H1 (cell line): ENCODE data around the gene SLC35A3. TPM values are rescaled to one million over a fixed set of nuclear protein-coding genes. Genes with fewer than 3 reads are reported as not detected.
"Not testable (repeated sequence)": the region's sequence is repeated elsewhere in the genome, so short reads cannot be mapped to it uniquely, and the experiment has no call there.

ENCODE experiments used
- CTCF ChIA-PET: fragments of 300-600 bp; sonication (Branson Sonifier 250); formaldehyde crosslinking; loops from one replicate; lab custom pipeline; 2021; ENCODE audit not compliant: partially characterized antibody; lab: Charles Lee
- POLR2A ChIA-PET: fragments of 300-600 bp; sonication (Branson Sonifier 250); formaldehyde crosslinking; loops from one replicate; lab custom pipeline; 2021; ENCODE audit warnings: inconsistent platforms; ENCODE audit not compliant: partially characterized antibody; lab: Charles Lee
- DNase-seq, 2 experiments: peaks; one replicate each; pipeline versions ENCODE4 v3.0.0 to v3.0.0-alpha.2; 2010 to 2022; ENCODE audit warnings: low spot score in 2 of 2, low read depth in 1 of 2, mixed read lengths in 1 of 2
- FAIRE-seq: peaks from 2 replicates; lab custom pipeline; 2011; peaks lifted over from hg19 to GRCh38; lab: Jason Lieb, UNC
- H2AFZ ChIP-seq: 2 replicates; pipeline ENCODE4 v1.8.1; 2012; ENCODE audit warnings: low read length, inconsistent platforms
- H2AK5ac ChIP-seq: 2 replicates; pipeline ENCODE4 v1.6.1; 2013; ENCODE audit warnings: low read depth, low read length
- H2BK120ac ChIP-seq: replicated peaks from 2 replicates; pipeline ENCODE3; 2013; ENCODE audit warnings: low read depth, low read length, inconsistent platforms
- H2BK12ac ChIP-seq: 2 replicates; pipeline ENCODE4 v1.6.1; 2013; ENCODE audit warnings: low read depth, low read length
- H2BK15ac ChIP-seq: 2 replicates; pipeline ENCODE4 v1.6.1; 2013; ENCODE audit warnings: low read length
- H2BK20ac ChIP-seq: 2 replicates; pipeline ENCODE4 v1.6.1; 2013; ENCODE audit warnings: low read length
- H2BK5ac ChIP-seq: 2 replicates; pipeline ENCODE4 v1.6.1; 2013; ENCODE audit warnings: low read depth, low read length
- H3K14ac ChIP-seq: 2 replicates; pipeline ENCODE4 v1.6.1; 2013; ENCODE audit warnings: inconsistent platforms; ENCODE audit not compliant: insufficient read length
- H3K18ac ChIP-seq: 2 replicates; pipeline ENCODE4 v1.6.1; 2013; ENCODE audit warnings: low read length; ENCODE audit errors: extremely low read depth
- H3K23ac ChIP-seq: 2 replicates; pipeline ENCODE4 v1.6.1; 2013; ENCODE audit warnings: inconsistent platforms; ENCODE audit not compliant: insufficient read length
- H3K23me2 ChIP-seq: 2 replicates; pipeline ENCODE4 v1.6.1; 2013; ENCODE audit warnings: low read depth, low read length
- H3K27ac ChIP-seq: 2 replicates; pipeline ENCODE4 v1.6.1; 2011; ENCODE audit warnings: low read depth, low read length, inconsistent platforms
- H3K27me3 ChIP-seq, 4 experiments: replicated peaks in 1 of 4; 1 replicate in 1 of 4; 2 replicates in 3 of 4; pipeline versions ENCODE4 v1.6.1 to v1.8.1; 2011 to 2013; ENCODE audit warnings: low read length in 3 of 4, mild to moderate bottlenecking in 3 of 4, inconsistent platforms in 2 of 4, mixed read lengths in 2 of 4, moderate library complexity in 1 of 4; ENCODE audit not compliant: control insufficient read depth in 3 of 4, insufficient read depth in 3 of 4; ENCODE audit errors: extremely low read depth in 1 of 4
- H3K36me3 ChIP-seq, 4 experiments: 2 replicates each; pipeline versions ENCODE4 v1.6.1 to v1.8.1; 2011 to 2013; ENCODE audit warnings: mild to moderate bottlenecking in 4 of 4, low read length in 3 of 4, moderate library complexity in 2 of 4, control low read depth in 1 of 4, inconsistent platforms in 1 of 4; ENCODE audit not compliant: insufficient read depth in 4 of 4, control insufficient read depth in 2 of 4
- H3K4ac ChIP-seq: replicated peaks from 2 replicates; pipeline ENCODE3; 2013; ENCODE audit warnings: low read length, low read depth, mixed read lengths, inconsistent platforms; ENCODE audit not compliant: insufficient read length
- H3K4me1 ChIP-seq, 4 experiments: replicated peaks in 1 of 4; 1 replicate in 1 of 4; 2 replicates in 3 of 4; pipeline versions ENCODE4 v1.6.1 to v1.8.1; 2011 to 2013; ENCODE audit warnings: low read length in 3 of 4, inconsistent platforms in 2 of 4, mixed read lengths in 1 of 4; ENCODE audit not compliant: insufficient read depth in 4 of 4, control insufficient read depth in 3 of 4
- H3K4me2 ChIP-seq, 2 experiments: 2 replicates each; pipeline versions ENCODE4 v1.6.1 to v1.8.1; 2011 to 2013; ENCODE audit warnings: low read depth in 2 of 2, low read length in 2 of 2, control low read depth in 1 of 2, inconsistent platforms in 1 of 2, mild to moderate bottlenecking in 1 of 2; ENCODE audit not compliant: insufficient read depth in 1 of 2
- H3K4me3 ChIP-seq, 4 experiments: fragments of 200-600, 300-600 bp in 1 of 4; sonication (generic), shearing (Covaris generic), sonication (Bioruptor Twin) in 1 of 4; 2 replicates each; pipeline versions ENCODE4 v1.5.1 to v1.8.1; 2011 to 2016; ENCODE audit warnings: low read length in 4 of 4, low read depth in 3 of 4, control low read depth in 2 of 4, inconsistent platforms in 2 of 4, mild to moderate bottlenecking in 2 of 4, mixed read lengths in 1 of 4, moderate library complexity in 1 of 4; ENCODE audit not compliant: insufficient read depth in 2 of 4; ENCODE audit errors: extremely low read depth in 1 of 4
- H3K56ac ChIP-seq: replicated peaks from 2 replicates; pipeline ENCODE3; 2013; ENCODE audit warnings: low read depth, mild to moderate bottlenecking, mixed read lengths, low read length, inconsistent platforms; ENCODE audit not compliant: insufficient read length
- H3K79me1 ChIP-seq: 2 replicates; pipeline ENCODE4 v1.6.1; 2013; ENCODE audit warnings: low read depth, low read length, control low read depth
- H3K79me2 ChIP-seq, 2 experiments: 2 replicates each; pipeline versions ENCODE4 v1.6.1 to v1.8.1; 2012 to 2013; ENCODE audit warnings: low read length in 2 of 2, mild to moderate bottlenecking in 2 of 2, inconsistent platforms in 1 of 2; ENCODE audit not compliant: insufficient read depth in 2 of 2, control insufficient read depth in 1 of 2
- H3K9ac ChIP-seq, 4 experiments: replicated peaks in 1 of 4; 1 replicate in 1 of 4; 2 replicates in 3 of 4; pipeline versions ENCODE4 v1.6.1 to v1.8.1; 2011 to 2013; ENCODE audit warnings: low read depth in 3 of 4, low read length in 3 of 4, control low read depth in 2 of 4, mild to moderate bottlenecking in 2 of 4, moderate library complexity in 2 of 4, inconsistent platforms in 1 of 4; ENCODE audit errors: extremely low read depth in 1 of 4
- H3K9me3 ChIP-seq, 2 experiments: 2 replicates each; pipeline versions ENCODE4 v1.6.1 to v1.8.1; 2012 to 2013; ENCODE audit warnings: mild to moderate bottlenecking in 2 of 2, moderate library complexity in 2 of 2, control low read depth in 1 of 2, inconsistent platforms in 1 of 2, low read depth in 1 of 2, low read length in 1 of 2, mixed read lengths in 1 of 2; ENCODE audit not compliant: insufficient read depth in 2 of 2
- H4K20me1 ChIP-seq, 2 experiments: replicated peaks in 1 of 2; 2 replicates each; pipeline versions ENCODE3 to v1.8.1; 2011 to 2013; ENCODE audit warnings: inconsistent platforms in 2 of 2, low read length in 2 of 2, mild to moderate bottlenecking in 1 of 2; ENCODE audit not compliant: insufficient read depth in 2 of 2, control insufficient read depth in 1 of 2
- H4K5ac ChIP-seq: 2 replicates; pipeline ENCODE4 v1.6.1; 2013; ENCODE audit warnings: low read length, low read depth, mixed read lengths, inconsistent platforms; ENCODE audit not compliant: insufficient read length
- H4K8ac ChIP-seq: 2 replicates; pipeline ENCODE4 v1.8.0; 2013; ENCODE audit warnings: mild to moderate bottlenecking, moderate library complexity, low read length, inconsistent platforms; ENCODE audit not compliant: insufficient read depth; ENCODE audit errors: extremely low read depth
- H4K91ac ChIP-seq: replicated peaks from 2 replicates; pipeline ENCODE3; 2013; ENCODE audit warnings: low read length, mixed read lengths, inconsistent platforms; ENCODE audit not compliant: insufficient read length
- RAD21 ChIP-seq, 2 experiments: IDR thresholded peaks in 1 of 2; conservative IDR thresholded peaks in 1 of 2; 2 replicates each; pipeline ENCODE4 v1.6.1; 2011; ENCODE audit warnings: low read depth in 2 of 2, low read length in 2 of 2, improper control_type of control experiment in 1 of 2, inconsistent platforms in 1 of 2, mild to moderate bottlenecking in 1 of 2, moderate library complexity in 1 of 2
- WGBS, 2 experiments: shearing (Covaris generic) in 1 of 2; methylation state at CpG; one replicate each; pipeline versions ENCODE4 v1.1.6 to v1.1.7; 2013 to 2015; ENCODE audit warnings: low lambda C conversion rate in 2 of 2, mixed read lengths in 2 of 2, inconsistent platforms in 1 of 2, low coverage in 1 of 2, missing lambda C conversion rate in 1 of 2; ENCODE audit not compliant: insufficient replicate concordance in 2 of 2, insufficient coverage in 1 of 2, insufficient read length in 1 of 2; ENCODE audit errors: extremely low coverage in 1 of 2, missing lambda C conversion rate in 1 of 2; 5-methylcytosine and 5-hydroxymethylcytosine counted together
- polyA plus RNA-seq, 7 experiments: library from polyadenylated mRNA; depleted of rRNA in 3 of 7; stranded (reverse) in 5 of 7; unstranded in 2 of 7; fragments of >200 nt in 5 of 7; fragments of 200-250 nt in 2 of 7; gene quantifications; 1 replicate in 5 of 7; 2 replicates in 1 of 7; 4 replicates in 1 of 7; pipeline versions ENCODE4 v1.2.1 to v1.2.3, GENCODE V29; 2011 to 2013; ENCODE audit warnings: missing spikeins in 2 of 7, mixed read lengths in 2 of 7
- total RNA-seq: library from RNA; stranded (reverse); fragmentation: NEBNext Ultra II Directional; extraction: Animal tissue kit (Norgen Biotek cat#: 25700); gene quantifications from 2 replicates; pipeline ENCODE4 v1.2.1, GENCODE V29; 2021

Gene SLC35A3
- total and polyA plus RNA-seq, 2 of the 8 experiments (the other 6 are each of a cell fraction or from before 2014, with no cell fraction given) = 3.0 to 13.8 TPM

- H2BK5ac ChIP-seq = no peak overlapping the region
- WGBS, 2 experiments = 93% methylated on average over 5 of the region's 5 CpGs; no CpG with 5 or more reads in 1 of the 2 experiments
These were observed 75.4 kb downstream of the SLC35A3 start for GRCh38 chr1:100045206-100045605.

GRCh38 chr1:100047235-100047708, 77.5 kb downstream of the SLC35A3 start:
- H2BK15ac ChIP-seq, H3K14ac ChIP-seq, H4K20me1 ChIP-seq, POLR2A ChIA-PET, H3K23ac ChIP-seq, H2BK5ac ChIP-seq, DNase-seq, H3K27me3 ChIP-seq, H3K9ac ChIP-seq, H3K4ac ChIP-seq, H3K27ac ChIP-seq, H2BK120ac ChIP-seq, H3K4me2 ChIP-seq, H3K79me1 ChIP-seq, H3K18ac ChIP-seq, CTCF ChIA-PET, H4K5ac ChIP-seq, H3K4me3 ChIP-seq, FAIRE-seq, H4K8ac ChIP-seq, H4K91ac ChIP-seq, H2AK5ac ChIP-seq, H2BK12ac ChIP-seq, H3K9me3 ChIP-seq, H3K23me2 ChIP-seq, H3K4me1 ChIP-seq, H2BK20ac ChIP-seq, H2AFZ ChIP-seq, H3K56ac ChIP-seq: not testable (repeated sequence)
- H3K79me2 ChIP-seq = peaks cover 8 to 95% of the 10 kb centered on the region in 2 experiments
- H3K36me3 ChIP-seq = peaks cover 0 to 12% (median 0%) of the 10 kb centered on the region in 4 experiments; a peak in 1 of 8 replicates
- 92% methylated on average over 11 of the region's 11 CpGs; no CpG with 5 or more reads in 1 of the 2 experiments for WGBS, 2 experiments

More at GRCh38 chr1:100045206-100045605, 75.4 kb downstream of the SLC35A3 start:
- CTCF ChIA-PET = no interaction called here
- Histone ChIP-seq H3K79me1 (peaks cover 2% of the 10 kb centered on the region; the same call in 1 of the 2 replicates), H2BK12ac (no peak overlapping the region), H3K4me3 (no peak overlapping the region), H3K14ac (no peak overlapping the region), H2BK15ac (no peak overlapping the region), H3K79me2 (peaks cover 8 to 99% of the 10 kb centered on the region in 2 experiments), H4K91ac (no peak overlapping the region), H3K23me2 (no peaks in the 10 kb centered on the region), H3K27me3 (no peaks in the 10 kb centered on the region), H3K23ac (no peak overlapping the region), H3K4me2 (no peak overlapping the region), H3K18ac (no peak overlapping the region), H2BK120ac (no peak overlapping the region), H2BK20ac (no peak overlapping the region), H4K8ac (no peak overlapping the region), H2AK5ac (no peak overlapping the region), H3K9me3 (no peaks in the 10 kb centered on the region), H2AFZ (no peak overlapping the region), H3K9ac (no peak overlapping the region), H4K5ac (no peak overlapping the region), H3K36me3 (peaks cover 0 to 4% (median 0%) of the 10 kb centered on the region in 4 experiments; a peak in 1 of 8 replicates), H3K4me1 (peaks cover 0 to 6% (median 4%) of the 10 kb centered on the region in 4 experiments; a peak in 3 of 7 replicates), H3K4ac (no peak overlapping the region), H3K56ac (no peak overlapping the region), H4K20me1 (peaks cover 3 to 9% of the 10 kb centered on the region in 2 experiments), H3K27ac (no peak overlapping the region)
- POLR2A ChIA-PET = no interaction called here
- DNase-seq (no peak), FAIRE-seq (no peak)
- no peak for TF ChIP-seq RAD21 (IDR thresholded peaks at IDR 0.05 in 1 of 2, conservative IDR thresholded peaks at IDR 0.05 in 1 of 2; ENCODE audit: low read depth in 2 of 2, low read length in 2 of 2)
